ENCODE data around the gene SNCAIP.

SNCAIP gene

GRCh38 chr5:122311961-122312590, at the start of gene SNCAIP:
Gene SNCAIP (plus strand): TSS chr5:122312237. CDS start chr5:122391135, 78,898 bp downstream.
- DNase-seq: no peak

DNA sequence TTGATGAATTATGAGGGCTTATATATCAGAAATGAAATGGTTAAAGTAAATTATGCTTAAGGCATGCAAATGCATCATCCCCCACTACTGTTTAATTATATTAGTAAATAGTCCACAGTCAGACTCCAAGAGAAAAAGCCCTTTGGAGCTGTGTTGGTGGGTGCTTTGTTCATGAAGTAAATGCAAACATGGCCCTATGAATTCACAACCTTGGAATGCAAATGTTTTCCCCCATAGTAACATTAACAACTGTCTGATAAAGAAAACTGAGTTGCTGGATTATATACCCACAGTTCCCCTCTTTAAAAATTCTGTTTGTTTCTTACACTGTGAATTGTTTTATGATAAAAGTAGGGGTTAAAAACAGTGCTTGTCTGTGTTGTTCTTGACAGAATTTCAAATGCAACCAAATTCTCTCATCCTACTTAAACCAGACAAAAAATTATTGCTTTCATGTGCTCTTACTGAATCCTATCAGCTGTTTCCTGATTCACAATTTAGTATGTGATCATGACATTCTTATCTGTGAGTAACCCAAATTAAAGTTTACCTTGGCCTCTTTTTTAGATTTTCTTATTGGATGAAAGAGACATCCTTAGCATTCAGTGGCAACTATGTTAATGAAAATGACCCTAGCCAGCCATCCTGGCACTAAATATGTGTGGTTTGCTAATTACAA, 48.5 kb upstream of the SNCAIP start:
- no peak for DNase-seq

GRCh38 chr5:122264610-122265009, 47.4 kb upstream of the SNCAIP start:
- no peak for DNase-seq

DNA sequence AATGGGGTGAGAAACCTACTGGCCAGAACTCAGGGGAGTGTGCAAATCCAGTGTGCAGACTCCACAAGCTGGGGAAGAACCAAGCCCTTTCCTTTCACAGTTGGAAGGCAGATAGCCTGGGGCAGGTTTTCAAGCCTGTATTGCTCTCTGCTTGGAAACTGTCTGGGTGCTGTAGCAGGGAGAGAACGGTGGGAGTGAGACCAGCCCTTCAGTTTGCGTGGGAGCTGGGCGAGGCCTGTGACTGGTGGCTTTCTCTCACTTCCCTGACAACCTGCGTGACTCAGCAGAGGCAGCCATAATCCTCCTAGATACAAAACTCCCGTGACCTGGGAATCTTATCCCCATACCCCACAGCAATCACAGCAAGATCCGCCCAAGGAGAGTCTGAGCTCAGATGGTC, 44.9 kb upstream of the SNCAIP start:
- no peak for DNase-seq

DNA sequence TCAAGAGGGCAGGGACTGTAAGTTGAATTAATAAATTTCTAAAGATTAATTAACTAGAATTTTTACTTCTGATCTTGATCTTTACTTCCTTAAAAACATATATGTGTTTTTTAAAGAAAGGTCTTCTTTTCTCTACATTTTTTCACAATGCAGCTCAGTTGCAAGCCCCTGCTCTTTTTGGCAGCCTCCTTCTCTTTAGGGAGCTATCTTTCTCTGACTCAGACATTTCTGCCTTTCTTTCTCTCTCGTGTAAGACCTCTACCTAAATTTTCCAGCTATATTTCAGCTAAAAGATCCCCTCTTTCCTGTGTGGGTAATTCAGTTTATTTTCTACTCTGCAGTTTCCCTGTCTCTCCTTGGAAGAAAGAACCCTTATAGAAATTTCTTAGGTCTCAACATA, 38.3 kb upstream of the SNCAIP start:
- DNase-seq: no peak

GRCh38 chr5:122283592-122283991, 28.4 kb upstream of the SNCAIP start:
- no peak for DNase-seq

GRCh38 chr5:122286541-122286940, 25.5 kb upstream of the SNCAIP start:
- DNase-seq: no peak

GRCh38 chr5:122287101-122287500, 24.9 kb upstream of the SNCAIP start:
- DNase-seq: no peak

DNA sequence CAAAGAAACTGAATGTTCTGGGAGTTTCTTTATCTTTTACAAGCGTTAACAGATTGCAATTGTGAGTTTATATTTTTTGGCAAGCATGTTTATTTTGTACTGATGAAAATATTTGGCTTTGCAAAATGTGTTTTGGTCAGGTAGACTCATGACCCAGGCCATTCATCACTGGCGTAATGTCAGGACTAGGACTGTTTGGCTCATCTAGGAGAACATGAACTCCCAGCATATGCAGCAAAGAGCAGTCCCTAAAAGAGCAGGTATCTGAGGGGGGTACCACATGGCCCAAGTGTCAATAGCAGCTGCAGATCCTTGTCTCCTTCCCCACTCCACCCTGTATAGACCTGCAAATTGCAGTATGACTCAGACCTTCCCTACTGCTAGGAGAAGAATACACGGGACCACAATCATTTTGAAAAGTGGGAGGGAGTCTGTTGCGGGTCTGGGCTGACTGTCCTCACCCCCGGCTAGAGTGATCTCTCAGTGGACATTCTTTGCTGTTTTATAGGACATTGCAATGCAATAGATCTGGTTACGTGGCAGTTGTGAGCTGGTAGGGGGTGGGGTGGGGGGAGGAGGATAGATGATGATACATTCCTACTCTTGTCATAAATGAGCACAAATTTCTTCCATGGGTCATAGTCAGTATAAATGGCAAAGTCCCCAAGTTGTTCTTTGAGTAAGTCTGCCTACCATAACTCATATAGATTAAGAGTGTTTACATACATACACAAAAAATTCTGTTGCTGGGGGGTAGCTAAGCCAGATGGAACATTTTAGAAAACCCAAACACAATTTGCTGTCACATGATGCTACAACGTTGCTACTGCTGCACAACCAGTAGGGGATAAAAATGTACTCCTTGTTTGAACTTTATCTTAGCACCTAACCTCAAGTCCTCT, 20.8 kb upstream of the SNCAIP start:
- DNase-seq: no peak

GRCh38 chr5:122292332-122292731, 19.7 kb upstream of the SNCAIP start:
- no peak for DNase-seq

GRCh38 chr5:122295138-122295537, 16.9 kb upstream of the SNCAIP start:
- no peak for DNase-seq

DNA sequence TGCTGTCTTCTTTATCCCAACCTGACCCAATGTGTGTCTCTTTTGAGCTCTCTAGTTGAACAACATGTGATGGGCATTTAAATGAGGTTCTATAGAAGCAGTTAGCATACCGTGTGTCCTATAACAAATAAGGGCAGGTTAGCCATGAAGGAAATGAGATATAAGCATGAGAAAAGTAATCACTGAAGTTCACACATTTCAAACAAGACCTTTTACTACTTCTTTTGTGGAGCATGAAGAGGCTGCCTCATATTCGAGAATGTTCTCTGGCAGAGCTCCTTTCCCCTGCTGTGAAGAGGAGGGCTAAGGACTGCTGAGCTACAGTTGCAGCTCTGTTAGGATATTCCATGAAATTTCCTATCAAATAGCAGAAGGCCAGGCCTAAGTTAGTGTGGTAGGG, 15.2 kb upstream of the SNCAIP start:
- DNase-seq: no peak

DNA sequence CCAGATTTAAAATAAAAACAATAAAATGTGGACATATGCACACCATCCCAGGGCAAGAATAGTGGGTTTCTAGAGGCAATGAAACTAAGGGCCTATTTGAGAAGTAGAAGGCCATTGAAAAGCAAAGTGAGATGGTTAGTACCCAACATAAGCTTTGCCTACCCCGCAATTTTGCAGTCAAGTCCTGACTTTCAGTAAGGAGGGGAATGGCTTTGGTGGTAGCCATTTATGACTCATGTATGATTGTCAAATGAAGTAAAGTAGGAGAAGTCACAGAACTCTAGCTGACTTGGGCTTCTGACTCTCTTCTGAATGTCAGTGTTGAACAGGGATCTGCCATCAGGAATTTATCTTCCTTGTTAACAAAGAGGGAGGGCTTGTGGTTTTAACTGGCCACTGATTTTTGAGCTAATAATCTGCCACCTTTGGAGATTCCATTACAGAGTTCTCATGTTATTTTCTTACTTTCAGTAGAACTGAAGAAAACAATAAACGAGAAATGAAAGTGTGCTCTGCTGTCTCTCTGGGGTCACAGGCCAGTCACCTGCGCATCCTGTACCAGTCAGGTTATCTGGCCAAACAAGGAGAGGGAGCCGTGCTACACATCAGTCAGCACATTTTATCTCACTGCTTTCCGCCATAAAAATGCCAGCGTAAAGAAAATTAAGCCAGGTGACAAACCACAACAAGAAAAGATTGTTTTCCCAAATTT, 14.3 kb upstream of the SNCAIP start:
- DNase-seq: no peak

- no peak for DNase-seq
Measured at GRCh38 chr5:122300374-122300773, 11.7 kb upstream of the SNCAIP start.

DNA sequence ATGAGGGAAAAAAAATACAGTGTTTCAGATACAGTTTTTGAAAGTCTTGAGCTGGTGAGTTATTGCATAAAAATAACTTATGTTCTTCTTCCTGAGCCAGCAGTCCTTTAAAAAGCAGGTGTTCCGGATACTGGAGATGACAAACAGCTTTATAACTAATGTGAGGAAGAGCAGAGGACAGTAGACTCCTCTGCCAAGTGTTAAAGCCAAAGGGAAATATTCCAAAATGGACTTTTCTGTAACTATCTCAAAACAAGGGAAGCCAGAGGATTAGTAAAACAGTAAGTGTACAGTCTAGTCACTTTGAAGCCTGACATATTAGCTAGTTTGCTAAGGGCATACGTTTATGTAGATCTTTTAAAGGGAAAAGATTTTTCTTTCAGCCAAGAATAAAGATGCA, 11.0 kb upstream of the SNCAIP start:
- no peak for DNase-seq

DNA sequence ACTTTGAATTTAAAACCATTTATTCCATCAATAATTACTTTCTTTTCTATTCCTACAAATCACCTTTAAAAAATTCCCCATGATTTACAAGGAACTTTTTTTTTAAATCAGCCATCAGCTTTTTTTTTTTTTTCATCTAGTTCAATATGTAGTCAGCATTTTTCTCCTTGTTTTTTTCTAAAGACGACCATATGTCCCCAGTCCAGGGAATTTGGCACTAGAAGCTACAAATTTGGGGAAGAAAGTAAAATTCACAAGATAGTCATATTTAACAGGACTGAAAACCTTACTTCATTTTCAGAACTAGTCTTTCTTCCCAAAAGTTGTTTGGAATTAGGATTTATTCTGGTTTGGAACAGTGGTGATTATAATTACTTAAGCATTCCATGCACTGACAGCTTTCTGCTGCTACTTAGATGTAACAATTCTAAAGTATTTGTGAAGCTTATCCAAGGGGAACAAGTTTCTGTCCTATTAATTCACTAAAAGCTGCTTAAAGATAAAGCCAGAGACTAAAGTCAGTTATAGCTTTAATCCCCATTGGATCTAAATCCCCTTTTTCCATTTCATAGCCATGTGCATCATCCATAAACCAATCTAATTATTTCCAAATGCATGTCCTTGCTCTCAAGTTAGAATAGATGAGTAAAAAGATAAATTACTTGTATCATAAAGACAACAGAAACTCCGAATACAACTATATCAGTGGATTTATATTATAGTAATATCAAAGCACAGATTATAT, 7.4 kb upstream of the SNCAIP start:
- DNase-seq: no peak

DNA sequence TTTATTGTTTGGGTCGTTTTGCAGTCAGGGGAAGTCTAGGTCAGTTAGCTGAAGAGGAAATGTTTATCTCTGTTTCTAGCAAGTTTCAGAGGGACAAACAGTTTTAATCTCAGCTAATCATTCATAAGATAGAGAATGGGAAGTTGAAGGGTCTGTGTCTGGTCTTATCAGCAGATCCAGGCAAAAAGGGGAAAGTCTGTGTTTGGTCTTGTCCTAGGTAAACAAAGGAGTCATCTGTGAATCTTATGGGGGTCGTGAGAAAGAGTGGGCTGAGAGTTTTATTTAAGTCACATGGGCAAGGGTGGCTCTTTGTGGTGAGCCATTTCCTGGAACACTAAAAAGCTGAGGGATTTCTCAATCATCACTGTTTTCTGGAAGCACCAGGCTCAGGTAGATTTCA, 5.6 kb upstream of the SNCAIP start:
- no peak for DNase-seq

DNA sequence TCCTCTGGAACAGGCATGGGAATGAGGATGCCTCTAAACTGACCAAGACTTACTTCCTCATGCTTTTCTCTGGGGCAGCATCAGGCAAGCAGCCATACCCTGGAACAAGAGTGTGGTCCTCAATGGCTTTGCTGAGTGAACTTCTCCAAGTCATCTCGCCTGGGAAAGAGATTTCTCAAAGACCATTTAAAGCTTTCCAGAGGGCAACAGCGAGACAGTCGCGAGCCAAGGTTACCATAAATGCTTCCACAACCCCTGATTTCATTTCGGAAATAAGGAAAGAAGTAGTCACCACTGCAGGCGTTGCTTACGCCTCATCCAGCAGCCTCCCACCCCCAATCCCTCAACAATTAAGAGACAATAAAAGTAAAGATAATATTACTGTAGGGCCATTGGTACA, 1.1 kb upstream of the SNCAIP start:
- no peak for DNase-seq

DNA sequence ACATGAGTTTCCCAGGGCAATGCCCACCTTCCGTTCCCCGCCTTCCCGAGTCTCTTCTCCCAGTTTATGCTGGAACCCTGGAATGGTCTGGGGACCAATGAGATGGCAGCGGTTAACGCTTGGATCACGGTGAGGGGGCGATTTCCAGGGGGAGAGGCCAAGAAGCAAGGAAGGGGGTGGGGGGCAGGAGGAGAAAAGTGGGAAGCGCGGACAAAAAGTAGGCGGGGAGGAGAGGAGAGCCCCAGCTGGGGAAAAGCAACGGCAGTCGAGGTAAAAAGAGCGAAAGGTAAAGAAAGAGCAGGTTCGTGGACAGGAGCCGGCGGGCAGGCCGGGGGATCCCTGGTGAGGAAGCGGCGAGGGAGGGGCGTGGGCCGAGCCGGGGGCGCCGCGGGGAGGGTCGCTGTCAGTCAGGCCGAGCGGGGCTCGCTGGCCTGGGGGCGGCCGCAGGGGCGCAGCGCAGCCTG, 508 bp upstream of the SNCAIP start:
- DNase-seq: peak; percentile 50

DNA sequence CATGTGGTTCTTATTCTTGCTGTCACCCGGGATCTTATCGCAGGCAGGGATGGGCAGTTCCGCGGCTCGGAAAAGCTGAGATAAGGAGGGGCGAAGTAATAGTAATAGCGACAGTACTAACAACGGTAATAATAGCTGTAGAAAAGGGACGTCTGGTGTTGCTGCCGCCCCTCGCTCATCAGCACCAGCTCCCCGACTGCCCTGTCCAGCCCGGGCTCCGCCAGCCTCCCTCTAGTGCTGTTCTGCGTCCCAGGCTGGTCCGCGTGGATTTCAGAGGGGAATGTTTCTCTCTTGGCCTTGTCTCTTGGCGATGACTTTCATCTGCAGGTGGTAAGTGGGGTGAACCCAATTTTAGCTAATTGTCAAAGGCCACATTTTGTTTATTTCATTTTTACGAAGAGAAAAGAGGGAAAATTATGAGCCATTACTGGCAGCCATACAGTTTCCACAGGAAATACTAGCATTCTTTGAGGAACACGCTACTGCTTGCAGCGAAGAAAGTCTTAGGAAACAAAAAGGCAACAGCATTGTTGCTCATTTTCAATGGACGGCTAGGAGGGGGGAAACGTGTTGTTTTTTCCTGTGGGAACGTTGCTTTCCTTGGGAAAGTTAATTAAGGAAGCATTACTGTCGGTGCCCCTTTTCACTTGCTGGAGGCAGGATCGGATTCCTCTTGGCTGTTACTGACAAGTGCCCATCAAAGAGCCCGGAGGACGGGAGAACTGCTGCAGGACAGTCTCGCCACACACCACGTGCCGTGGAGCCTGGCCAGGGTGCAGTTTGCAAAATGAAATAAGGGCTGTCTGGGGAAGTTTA, 762 bp downstream of the SNCAIP start:
- DNase-seq: no peak

- DNase-seq: no peak
Measured at GRCh38 chr5:122314036-122314435, 2.0 kb downstream of the SNCAIP start.

Data from NCI-H1105 (cell line).